Measurements from ENCODE around the gene LRP5.

DNA sequence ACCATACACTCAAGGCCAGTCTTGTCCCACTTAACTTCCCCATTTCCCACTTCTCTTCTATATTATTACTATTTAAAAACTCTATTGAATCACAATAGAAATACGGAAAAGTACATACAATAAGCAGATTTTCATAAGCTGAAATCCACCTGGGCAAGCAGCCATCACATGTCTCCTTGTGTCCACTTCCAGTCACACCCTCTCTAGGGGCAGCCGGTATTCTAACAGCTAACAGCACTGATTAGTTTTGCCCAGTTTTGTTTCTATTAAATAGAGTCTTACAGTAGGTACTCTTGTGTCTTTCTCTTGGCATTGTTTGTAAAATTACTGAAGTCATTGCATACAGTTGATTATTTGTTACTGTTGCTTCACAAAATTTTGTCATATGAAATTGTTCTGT lies 185.9 kb downstream of the LRP5 start:
- TF ChIP-seq, protein P1, sequence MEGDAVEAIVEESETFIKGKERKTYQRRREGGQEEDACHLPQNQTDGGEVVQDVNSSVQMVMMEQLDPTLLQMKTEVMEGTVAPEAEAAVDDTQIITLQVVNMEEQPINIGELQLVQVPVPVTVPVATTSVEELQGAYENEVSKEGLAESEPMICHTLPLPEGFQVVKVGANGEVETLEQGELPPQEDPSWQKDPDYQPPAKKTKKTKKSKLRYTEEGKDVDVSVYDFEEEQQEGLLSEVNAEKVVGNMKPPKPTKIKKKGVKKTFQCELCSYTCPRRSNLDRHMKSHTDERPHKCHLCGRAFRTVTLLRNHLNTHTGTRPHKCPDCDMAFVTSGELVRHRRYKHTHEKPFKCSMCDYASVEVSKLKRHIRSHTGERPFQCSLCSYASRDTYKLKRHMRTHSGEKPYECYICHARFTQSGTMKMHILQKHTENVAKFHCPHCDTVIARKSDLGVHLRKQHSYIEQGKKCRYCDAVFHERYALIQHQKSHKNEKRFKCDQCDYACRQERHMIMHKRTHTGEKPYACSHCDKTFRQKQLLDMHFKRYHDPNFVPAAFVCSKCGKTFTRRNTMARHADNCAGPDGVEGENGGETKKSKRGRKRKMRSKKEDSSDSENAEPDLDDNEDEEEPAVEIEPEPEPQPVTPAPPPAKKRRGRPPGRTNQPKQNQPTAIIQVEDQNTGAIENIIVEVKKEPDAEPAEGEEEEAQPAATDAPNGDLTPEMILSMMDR (IDR thresholded peaks at IDR 0.05; ENCODE audit: poor library complexity) = no peak
- no peak for TF ChIP-seq EZH2 (IDR thresholded peaks at IDR 0.05; ENCODE audit: borderline replicate concordance)
- no peak for TF ChIP-seq EZH2phosphoT487 (IDR thresholded peaks at IDR 0.05; ENCODE audit: low read depth, severe bottlenecking, unreplicated experiment)
